Fibroblast of upper back skin (primary cell): ENCODE data around the gene HSD11B2.

ENCODE experiments used
- DNase-seq: peaks from one replicate; pipeline ENCODE4 v3.0.0-alpha.2; 2013

Gene HSD11B2

DNA sequence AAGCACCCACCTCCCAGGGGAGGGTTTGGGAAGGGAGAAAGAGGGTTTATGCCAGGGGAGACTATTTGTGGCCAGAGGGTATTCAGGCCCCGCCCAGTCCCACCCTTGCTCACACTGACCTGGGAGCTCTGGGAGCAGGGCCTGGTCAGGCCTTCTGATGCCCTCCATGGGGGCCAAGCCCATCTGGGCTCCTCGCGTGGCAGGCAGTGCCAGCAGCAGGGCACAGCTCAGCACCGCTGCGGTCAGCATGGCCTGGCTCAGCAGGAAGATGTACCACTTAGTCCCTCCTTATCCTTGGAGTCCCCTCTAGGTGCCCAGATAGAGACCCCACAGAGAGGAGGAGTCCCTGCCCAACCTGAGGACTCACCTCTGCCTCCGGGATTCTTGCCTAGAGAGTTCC, 52.2 kb downstream of the HSD11B2 start, which contains the start of gene AGRP:
TSS of gene AGRP (minus strand) at position 398 of the 400 bp plus-strand sequence. CDS start at position 249, 149 bp downstream.
- no peak for DNase-seq

DNA sequence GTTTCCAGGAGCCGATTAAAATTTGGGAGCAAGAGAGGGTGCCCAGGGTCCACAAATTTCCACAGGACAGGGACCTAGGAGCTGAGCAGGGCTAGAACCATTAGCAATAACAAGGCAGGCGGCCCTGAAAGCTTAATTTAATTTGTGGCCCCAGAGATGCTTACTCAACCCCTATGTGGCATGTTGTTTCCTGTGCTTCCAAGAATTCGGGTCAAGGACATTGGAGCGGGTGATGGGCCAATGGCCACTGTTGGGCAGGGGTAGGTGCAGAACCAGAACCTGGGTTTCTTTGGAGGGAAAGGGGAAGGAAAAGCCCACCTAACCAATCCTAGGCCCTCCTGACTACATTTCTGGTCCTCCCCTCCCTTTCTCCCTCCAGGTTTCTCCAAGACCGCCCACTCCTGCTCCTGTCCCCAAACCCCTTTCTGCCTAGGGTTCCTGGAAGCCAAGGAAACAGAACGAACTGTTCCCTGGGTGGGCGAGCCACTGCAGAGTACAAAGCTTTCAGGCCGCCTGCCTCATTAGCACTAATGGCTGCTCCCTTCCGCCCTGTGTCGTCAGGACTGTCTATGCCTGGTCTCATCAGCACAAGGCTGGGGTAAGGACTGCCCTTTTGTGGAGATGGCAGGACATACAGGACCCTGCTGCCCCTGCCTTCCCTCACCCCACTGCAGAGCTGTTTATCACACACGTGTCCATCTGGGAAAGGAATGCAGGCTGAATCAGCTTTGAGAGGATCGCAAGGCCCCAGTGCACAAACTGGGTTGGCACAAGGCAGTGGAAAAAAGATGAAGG, 53.0 kb downstream of the HSD11B2 start:
- DNase-seq, result no peak

DNA sequence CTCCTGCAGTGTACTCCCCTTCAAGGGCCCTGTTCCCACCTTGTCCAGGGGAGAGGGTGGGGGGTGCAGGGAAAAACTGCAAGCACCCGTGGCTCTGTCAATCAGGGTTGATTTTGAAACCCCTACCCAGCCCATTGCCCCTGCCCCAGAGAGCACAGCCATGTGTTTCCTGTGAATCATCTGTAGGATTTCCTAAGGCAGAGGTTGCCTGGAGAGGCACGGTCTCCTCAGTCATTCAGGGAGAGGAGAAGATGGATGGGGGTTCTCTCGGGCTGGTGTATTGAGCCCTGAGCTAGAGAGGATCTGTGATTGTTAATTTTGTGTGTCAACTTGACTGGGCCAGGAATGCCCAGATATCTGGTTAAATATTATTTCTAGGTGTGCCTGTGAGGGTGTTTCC, 55.9 kb downstream of the HSD11B2 start:
- no peak for DNase-seq
